ENCODE data around the gene ZDHHC3. TPM values are rescaled to one million over a fixed set of nuclear protein-coding genes. Genes with fewer than 3 reads are reported as not detected.

ZDHHC3 gene, protein sequence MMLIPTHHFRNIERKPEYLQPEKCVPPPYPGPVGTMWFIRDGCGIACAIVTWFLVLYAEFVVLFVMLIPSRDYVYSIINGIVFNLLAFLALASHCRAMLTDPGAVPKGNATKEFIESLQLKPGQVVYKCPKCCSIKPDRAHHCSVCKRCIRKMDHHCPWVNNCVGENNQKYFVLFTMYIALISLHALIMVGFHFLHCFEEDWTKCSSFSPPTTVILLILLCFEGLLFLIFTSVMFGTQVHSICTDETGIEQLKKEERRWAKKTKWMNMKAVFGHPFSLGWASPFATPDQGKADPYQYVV
- total RNA-seq: 10 to 100 TPM; 23.3 to 56.6 (median 40.1) TPM

DNA sequence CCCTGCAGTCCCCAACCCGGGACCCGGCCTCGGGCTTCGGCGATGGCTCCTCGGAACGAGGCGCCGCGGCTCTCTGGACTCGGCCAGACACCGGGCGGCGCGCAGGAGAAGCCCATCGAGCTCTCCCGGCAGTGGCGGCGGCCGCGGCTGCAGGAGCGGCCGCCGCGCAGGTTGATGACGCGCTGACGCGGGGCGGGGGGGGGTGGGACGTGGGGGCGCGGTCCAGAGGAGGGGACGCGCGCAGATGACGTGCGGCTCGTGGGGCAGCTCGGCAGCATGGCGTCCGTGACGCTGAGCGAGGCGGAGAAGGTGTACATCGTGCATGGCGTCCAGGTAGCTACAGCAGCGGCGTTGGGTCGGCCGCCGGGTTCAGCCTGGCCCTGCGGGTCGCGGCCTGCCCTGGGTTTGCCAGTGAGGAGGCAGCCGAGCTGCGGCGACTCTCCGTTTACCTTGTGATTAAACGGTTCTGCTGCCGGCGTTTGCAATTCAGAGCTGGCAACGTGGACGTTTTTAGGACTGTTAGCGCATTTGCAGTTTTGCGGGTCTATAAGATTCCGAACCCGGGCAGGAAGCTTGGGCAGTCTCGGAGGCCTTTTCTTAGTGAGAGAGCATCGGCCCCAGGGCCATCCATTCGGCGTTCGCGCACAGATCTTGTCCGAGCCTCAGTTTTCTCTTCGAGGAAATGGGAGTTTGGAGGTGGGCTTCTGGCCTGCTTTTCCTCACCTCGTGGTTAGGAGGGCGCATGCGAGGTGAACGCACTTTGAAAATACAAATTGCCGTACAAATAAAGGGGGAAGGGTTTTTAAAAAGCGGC, at the start of gene ZDHHC3, which contains the start of gene EXOSC7:
ZDHHC3 (minus strand) TSS at position 173 of the 814 bp plus-strand sequence. CDS start 16,738 bp downstream, outside the sequence.
EXOSC7 (plus strand) TSS at position 243 of the 814 bp plus-strand sequence; CDS start at position 277, 34 bp downstream.
- ATAC-seq (replicated peaks in 6 of 8): peak; percentile 61 to 91 (median 84)
- H3K4me3 ChIP-seq: peak within 1 kb of the TSS; percentile 73 to 100 (median 93)
- H3K27ac ChIP-seq: peak within 1 kb of the TSS; percentile 87 to 94
- peaks cover 19 to 24% of the 10 kb centered on the region in 2 donors for H3K4me1 ChIP-seq (replicated peaks in 1 of 2)
- 0 to 3% (median 0%) methylated on average over 1 to 18 of the region's 82 CpGs; no CpG with 5 or more reads in 1 of the 10 experiments for whole genome bisulfite sequencing, 10 experiments
- in situ Hi-C loops (cut with MboI; ENCODE audit: low pct_unique_long_range_greater_than_20kb in 2 of 9, low sequenced_read_pairs in 9 of 9, unreplicated experiment in 9 of 9): no loop called here

DNA sequence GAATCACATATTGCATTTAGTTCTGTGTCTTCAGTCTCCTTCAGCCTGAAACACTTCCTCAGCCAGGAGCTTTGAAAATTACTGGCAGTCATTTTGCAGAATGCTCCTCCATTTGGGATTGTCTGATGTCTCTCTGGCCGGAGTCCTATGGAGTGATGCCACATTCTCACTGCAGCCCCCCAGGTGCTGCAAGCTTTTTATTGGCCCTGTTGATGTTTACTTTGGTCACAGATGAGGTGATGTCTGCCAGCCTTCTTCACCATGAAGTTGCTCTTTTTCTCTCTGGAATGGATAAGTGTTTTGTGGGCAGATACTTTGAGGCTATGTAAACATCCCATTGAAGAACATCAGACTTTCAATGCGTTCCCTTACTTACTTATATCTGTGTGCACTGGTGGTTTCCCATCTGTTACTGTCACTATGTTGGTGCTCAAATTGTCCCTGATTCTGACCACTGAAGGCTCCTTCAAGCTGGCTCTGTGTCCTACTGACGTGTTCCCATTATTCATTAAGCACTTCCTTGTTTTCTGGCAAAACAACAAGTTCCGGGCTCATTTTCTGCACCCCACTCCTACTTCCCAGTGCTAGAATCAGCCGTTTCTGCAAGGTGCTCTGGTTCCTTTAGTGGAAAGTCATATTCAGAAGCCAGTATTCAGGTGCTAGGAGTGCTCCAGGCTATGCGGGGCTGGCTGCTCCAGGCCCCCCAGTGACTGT, 48.7 kb upstream of the ZDHHC3 start:
- WGBS, 10 experiments: 0 to 100% (median 93%) methylated on average over 1 to 5 of the region's 6 CpGs
- peaks cover 0 to 7% of the 10 kb centered on the region in 2 donors for H3K4me1 ChIP-seq (replicated peaks in 1 of 2)
- in situ Hi-C loops (cut with MboI; ENCODE audit: low pct_unique_long_range_greater_than_20kb in 2 of 9, low sequenced_read_pairs in 9 of 9, unreplicated experiment in 9 of 9): loop anchor here in 6 of 9 experiments (25.0 kb wide), 5 partner anchors 188 to 1063 kb away; partner anchors contain the start of gene CXCR6 (in 1 of the 6)
- no peak overlapping the region for H3K27ac ChIP-seq
- H3K4me3 ChIP-seq: no peak overlapping the region
- ATAC-seq (replicated peaks in 6 of 8): no peak

DNA sequence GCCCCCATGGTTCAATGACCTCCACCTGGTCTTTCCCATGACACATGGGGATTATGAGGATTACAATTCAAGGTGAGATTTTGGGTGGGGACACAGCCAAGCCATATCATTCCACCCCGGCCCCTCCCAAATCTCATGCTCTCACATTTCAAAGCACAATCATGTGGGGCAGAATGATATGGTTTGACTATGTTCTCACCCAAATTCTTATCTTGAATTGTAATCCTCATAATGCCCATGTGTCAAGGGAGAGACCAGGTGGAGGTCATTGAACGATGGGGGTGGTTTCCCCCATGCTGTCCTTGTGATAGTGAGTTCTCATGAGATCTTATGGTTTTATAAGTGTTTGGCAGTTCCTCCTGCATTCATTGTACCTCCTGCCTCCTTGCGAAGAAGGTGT, 47.7 kb upstream of the ZDHHC3 start:
- 63 to 100% (median 85%) methylated on average over 1 to 2 of the region's 3 CpGs; no CpG with 5 or more reads in 1 of the 10 experiments for WGBS, 10 experiments
- H3K4me1 ChIP-seq (replicated peaks in 1 of 2): peaks cover 0 to 7% of the 10 kb centered on the region in 2 donors
- no peak for ATAC-seq (replicated peaks in 6 of 8)
- in situ Hi-C loops (cut with MboI; ENCODE audit: low pct_unique_long_range_greater_than_20kb in 2 of 9, low sequenced_read_pairs in 9 of 9, unreplicated experiment in 9 of 9): no loop called here
- H3K4me3 ChIP-seq: no peak overlapping the region
- no peak overlapping the region for H3K27ac ChIP-seq

DNA sequence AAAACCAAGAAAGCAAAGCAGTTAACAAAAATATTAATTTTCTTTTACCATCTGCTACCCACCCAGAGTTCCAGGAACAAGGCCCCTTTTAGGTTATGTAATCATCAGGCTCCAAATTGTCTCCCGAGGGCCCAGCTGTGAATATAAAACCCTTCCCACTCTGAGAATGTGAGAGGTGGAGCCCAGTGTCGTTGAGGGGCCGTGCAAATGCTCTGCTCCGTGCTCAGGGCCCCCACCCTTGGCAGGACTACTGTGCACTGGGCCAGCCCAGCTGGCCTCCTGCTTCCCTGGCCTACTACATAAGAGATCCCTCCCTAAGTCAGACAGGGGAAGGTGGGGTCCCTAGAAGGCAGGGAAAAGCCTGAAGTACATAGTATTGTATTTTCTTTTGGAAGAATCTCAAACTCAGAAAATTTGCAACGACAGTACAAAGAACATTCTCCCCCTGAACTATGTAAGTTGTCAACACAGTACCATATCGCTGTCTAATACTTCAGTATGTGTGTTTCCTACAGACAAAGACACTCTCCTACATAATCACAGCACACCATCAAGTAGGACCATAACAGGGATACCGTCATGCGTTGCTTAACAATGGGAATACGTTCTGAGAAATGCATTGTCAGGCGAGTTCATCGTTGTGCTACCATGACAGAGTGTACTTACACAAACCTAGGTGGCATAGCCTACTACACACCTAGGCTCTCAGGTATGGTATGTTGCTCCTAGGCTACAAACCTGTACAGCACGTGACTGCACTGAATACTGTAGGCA, 45.7 kb upstream of the ZDHHC3 start:
- Histone ChIP-seq H3K27ac (no peak overlapping the region), H3K4me1 (replicated peaks in 1 of 2) (peaks cover 0 to under 1% of the 10 kb centered on the region in 2 donors), H3K4me3 (no peak overlapping the region)
- ATAC-seq (replicated peaks in 6 of 8): peak; percentile 31 to 96 (median 58)
- 6 to 80% (median 62%) methylated on average over 1 to 11 of the region's 12 CpGs; no CpG with 5 or more reads in 2 of the 10 experiments for WGBS, 10 experiments
- in situ Hi-C loops (cut with MboI; ENCODE audit: low pct_unique_long_range_greater_than_20kb in 2 of 9, low sequenced_read_pairs in 9 of 9, unreplicated experiment in 9 of 9): no loop called here

DNA sequence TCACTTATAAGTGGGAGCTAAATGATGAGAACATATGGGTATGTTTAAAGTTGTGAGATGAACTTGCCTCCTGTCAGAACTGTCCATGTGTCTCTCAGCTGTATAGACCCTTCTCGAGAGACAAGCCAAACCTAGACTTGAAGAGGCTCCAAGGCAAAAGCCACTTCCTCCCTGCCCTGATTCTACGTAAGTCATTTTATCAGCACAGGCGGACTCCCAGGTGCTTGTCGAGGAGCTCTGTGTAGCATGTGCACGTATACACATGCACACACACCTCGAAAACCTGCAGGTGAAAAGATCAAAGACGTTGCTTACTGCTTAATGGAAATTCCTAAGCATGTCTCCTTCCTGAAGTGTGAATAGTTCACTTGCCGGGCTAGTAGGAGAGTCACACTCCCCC, 44.6 kb upstream of the ZDHHC3 start:
- WGBS, 10 experiments: 60 to 100% (median 87%) methylated on average over 1 to 7 of the region's 8 CpGs; no CpG with 5 or more reads in 4 of the 10 experiments
- no peak overlapping the region for H3K27ac ChIP-seq
- no peak for ATAC-seq (replicated peaks in 6 of 8)
- H3K4me3 ChIP-seq: no peak overlapping the region
- no peaks in the 10 kb centered on the region for H3K4me1 ChIP-seq (replicated peaks in 1 of 2)
- in situ Hi-C loops (cut with MboI; ENCODE audit: low pct_unique_long_range_greater_than_20kb in 2 of 9, low sequenced_read_pairs in 9 of 9, unreplicated experiment in 9 of 9): no loop called here

DNA sequence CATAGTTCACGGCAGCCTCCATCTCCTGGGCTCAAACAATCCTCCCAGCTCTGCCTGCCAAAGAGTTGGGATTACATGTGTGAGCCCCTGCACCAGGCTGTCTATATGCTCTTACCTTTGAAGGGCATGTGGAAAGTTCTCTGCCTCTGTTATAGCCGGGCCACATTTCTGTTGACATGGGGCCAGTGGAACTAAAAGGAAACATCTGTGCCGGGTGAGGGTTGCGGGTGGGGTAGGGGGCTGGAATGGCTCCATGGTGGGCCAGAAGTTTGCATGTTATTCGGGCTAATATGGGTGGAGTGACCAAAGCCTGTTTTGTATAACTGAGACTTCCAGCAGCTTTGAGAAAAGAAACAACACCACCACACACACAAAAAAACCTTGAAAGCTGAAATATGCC, 41.8 kb upstream of the ZDHHC3 start:
- no peaks in the 10 kb centered on the region for H3K4me1 ChIP-seq (replicated peaks in 1 of 2)
- in situ Hi-C loops (cut with MboI; ENCODE audit: low pct_unique_long_range_greater_than_20kb in 2 of 9, low sequenced_read_pairs in 9 of 9, unreplicated experiment in 9 of 9): no loop called here
- H3K4me3 ChIP-seq: no peak overlapping the region
- ATAC-seq (replicated peaks in 6 of 8): peak in 1 of 8 experiments; percentile 1
- WGBS, 10 experiments: 0 to 100% (median 76%) methylated on average over 1 to 4 of the region's 5 CpGs; no CpG with 5 or more reads in 5 of the 10 experiments
- H3K27ac ChIP-seq: no peak overlapping the region

DNA sequence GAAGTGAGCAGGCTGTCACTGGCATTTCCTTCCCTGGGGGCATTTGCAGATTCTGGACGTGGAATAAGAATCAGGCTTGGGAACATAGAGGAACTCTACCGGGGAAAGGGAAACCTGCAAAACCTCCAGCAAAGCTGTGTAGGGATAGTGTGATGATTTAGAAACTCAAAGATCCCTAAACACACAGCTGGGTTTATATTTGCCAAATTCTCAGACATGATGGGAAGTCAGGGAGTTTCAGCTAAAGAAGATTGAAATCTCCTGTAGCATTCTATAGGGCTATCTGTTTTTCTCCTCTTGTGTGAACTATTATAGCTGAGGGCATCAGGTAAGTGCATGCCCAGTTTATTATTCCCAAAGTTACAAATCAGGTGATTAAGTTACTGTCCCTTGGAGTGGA, 40.9 kb upstream of the ZDHHC3 start:
- Histone ChIP-seq H3K4me3 (no peak overlapping the region), H3K27ac (no peak overlapping the region), H3K4me1 (replicated peaks in 1 of 2) (no peaks in the 10 kb centered on the region)
- ATAC-seq (replicated peaks in 6 of 8): no peak
- 29 to 100% (median 60%) methylated on average over 1 to 2 of the region's 2 CpGs; no CpG with 5 or more reads in 3 of the 10 experiments for WGBS, 10 experiments
- in situ Hi-C loops (cut with MboI; ENCODE audit: low pct_unique_long_range_greater_than_20kb in 2 of 9, low sequenced_read_pairs in 9 of 9, unreplicated experiment in 9 of 9): no loop called here

DNA sequence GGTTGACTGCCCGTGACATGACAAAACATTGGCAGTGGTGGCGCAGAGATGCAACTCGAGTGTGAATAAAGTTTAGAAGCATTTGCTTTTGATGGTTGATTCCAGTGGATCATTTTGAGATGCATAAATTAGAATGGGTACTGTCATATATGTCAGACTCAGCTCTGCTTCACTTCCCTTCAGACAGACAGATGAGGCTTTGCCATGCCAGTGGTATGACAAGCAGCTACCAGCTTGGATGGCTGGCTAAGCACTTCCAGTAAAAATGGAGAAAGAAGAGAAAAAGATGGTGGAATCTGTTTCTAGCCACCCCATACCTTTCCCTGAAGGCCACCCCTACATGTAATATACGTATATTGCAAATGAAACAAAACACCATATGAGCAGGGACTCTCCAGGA, 36.6 kb upstream of the ZDHHC3 start:
- Histone ChIP-seq H3K27ac (no peak overlapping the region), H3K4me1 (replicated peaks in 1 of 2) (no peaks in the 10 kb centered on the region), H3K4me3 (no peak overlapping the region)
- ATAC-seq (replicated peaks in 6 of 8): no peak
- WGBS, 10 experiments: 50 to 100% (median 97%) methylated on average over 1 to 3 of the region's 4 CpGs; no CpG with 5 or more reads in 2 of the 10 experiments
- in situ Hi-C loops (cut with MboI; ENCODE audit: low pct_unique_long_range_greater_than_20kb in 2 of 9, low sequenced_read_pairs in 9 of 9, unreplicated experiment in 9 of 9): no loop called here

DNA sequence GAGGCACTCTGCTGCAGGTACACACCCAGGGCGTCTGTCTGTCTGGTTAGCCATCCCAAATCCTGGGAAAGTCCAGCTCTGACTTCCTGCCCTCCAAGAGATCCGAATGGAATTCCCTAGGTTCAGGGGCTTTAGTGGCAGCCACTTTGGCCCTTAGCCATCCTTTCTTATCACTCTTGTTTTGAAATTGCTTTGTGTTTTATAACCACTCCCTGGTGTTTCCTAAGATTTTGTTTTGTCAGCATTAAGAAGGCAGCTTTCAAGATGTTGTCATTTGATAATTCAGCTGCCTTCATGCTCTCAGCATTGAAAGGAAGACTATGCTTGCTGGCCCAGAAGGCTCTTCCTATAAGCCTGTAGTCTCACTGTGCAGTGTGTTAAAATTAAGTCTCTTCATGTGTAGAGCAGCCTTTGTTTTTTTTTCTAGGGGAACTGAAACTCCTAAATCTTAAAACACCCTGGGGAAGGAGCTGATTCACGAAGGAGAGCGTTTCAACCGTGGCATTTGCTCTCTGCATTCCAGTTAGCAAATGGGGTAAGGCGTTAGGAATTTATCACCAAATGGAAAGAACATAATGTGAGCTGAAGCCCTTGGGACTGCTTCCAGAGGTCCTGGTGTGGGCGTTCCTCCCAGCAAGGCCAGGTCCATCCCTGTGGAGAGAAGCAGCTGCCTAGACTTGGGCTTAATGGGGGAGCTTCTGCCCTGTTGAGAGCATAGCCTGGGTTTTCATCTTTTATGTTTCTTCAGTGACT, 36.0 kb upstream of the ZDHHC3 start:
- Histone ChIP-seq H3K4me3 (no peak overlapping the region), H3K27ac (no peak overlapping the region)

DNA sequence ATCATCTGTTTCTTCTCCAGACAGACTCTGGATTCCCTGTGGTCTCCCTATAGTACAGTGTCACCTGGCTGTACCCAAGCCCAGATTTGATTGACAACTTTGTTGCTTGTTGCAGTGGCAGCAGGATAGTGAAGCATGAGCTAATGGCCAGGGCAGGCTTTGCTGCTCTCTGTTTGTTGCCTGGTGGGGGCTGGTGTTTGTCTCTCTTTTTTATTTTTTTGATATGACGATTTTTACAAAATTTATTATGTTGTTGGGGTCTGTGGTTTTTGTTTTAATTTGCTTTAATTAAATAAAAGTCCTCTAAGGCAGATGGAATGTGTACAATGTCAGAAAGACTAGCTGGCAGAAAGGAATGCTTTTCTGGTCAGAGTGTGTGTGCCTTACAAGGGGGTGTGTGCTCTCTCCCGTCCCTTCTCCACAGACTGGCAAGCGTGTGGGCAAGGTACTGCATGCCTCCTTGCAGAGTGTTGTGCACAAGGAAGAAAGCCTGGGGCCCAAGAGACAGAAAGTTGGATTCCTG, 34.9 kb upstream of the ZDHHC3 start:
- Histone ChIP-seq H3K27ac (no peak overlapping the region), H3K4me1 (replicated peaks in 1 of 2) (no peaks in the 10 kb centered on the region), H3K4me3 (no peak overlapping the region)
- in situ Hi-C loops (cut with MboI; ENCODE audit: low pct_unique_long_range_greater_than_20kb in 2 of 9, low sequenced_read_pairs in 9 of 9, unreplicated experiment in 9 of 9): no loop called here
- peak in 3 of 8 experiments; percentile 3 to 21 (median 10) for ATAC-seq (replicated peaks in 6 of 8)
- WGBS, 10 experiments: 0 to 100% (median 69%) methylated on average over 1 to 3 of the region's 3 CpGs; no CpG with 5 or more reads in 1 of the 10 experiments

More for the DNA sequence above, 36.0 kb upstream of the ZDHHC3 start:
- ATAC-seq (replicated peaks in 6 of 8): peak in 3 of 8 experiments; percentile 78 to 89 (median 87)
- in situ Hi-C loops (cut with MboI; ENCODE audit: low pct_unique_long_range_greater_than_20kb in 2 of 9, low sequenced_read_pairs in 9 of 9, unreplicated experiment in 9 of 9): no loop called here
- no peaks in the 10 kb centered on the region for H3K4me1 ChIP-seq (replicated peaks in 1 of 2)
- 0 to 98% (median 33%) methylated on average over 1 to 6 of the region's 7 CpGs; no CpG with 5 or more reads in 2 of the 10 experiments for WGBS, 10 experiments

DNA sequence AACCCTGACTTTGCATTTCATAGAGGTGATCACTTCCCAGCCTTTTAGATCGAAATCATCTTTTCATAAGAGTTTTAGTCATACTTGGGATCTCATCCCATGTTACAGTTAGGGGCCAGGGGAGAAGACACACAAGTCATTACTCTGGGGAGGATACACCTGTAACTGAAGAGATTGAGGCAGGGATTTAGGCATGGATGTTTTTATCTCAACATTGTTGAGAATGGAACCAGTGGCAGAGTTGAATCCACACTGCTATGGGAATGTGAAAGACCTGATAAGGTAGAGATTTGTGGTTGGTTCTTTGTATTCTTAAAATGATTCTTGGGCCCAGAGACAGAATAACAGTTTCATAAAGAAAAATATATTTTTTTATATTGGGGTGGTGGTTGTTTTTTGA, 33.9 kb upstream of the ZDHHC3 start:
- in situ Hi-C loops (cut with MboI; ENCODE audit: low pct_unique_long_range_greater_than_20kb in 2 of 9, low sequenced_read_pairs in 9 of 9, unreplicated experiment in 9 of 9): no loop called here
- 67 to 100% (median 100%) methylated on average over 1 of the region's 1 CpG; no CpG with 5 or more reads in 4 of the 10 experiments for WGBS, 10 experiments
- no peak overlapping the region for H3K4me3 ChIP-seq
- no peak overlapping the region for H3K27ac ChIP-seq
- no peaks in the 10 kb centered on the region for H3K4me1 ChIP-seq (replicated peaks in 1 of 2)
- no peak for ATAC-seq (replicated peaks in 6 of 8)

Measured in motor neuron (in vitro differentiated cells).